Neural cell (in vitro differentiated cells): ENCODE measurements around the gene APIP. TPM values are rescaled to one million over a fixed set of nuclear protein-coding genes. Genes with fewer than 3 reads are reported as not detected.

Source experiments
- H2AFZ ChIP-seq: fragments of 200-600, 300-800 bp; sonication (generic), shearing (Covaris generic); 2 replicates; pipeline ENCODE4 v1.6.0; 2014; ENCODE audit warnings: low read depth, mild to moderate bottlenecking, antibody characterized with exemption, low read length, moderate library complexity
- H3F3A ChIP-seq: fragments of 200-600 bp; shearing (Covaris generic); 2 replicates; pipeline ENCODE4 v1.6.1; 2016; ENCODE audit warnings: mild to moderate bottlenecking, moderate library complexity, mixed read lengths, antibody characterized with exemption, low read length; ENCODE audit not compliant: insufficient read depth, poor library complexity, severe bottlenecking
- H3K27ac ChIP-seq: fragments of 200-600, 300-800 bp; sonication (generic), shearing (Covaris generic); 2 replicates; pipeline ENCODE4 v1.5.1; 2014; ENCODE audit warnings: mild to moderate bottlenecking, low read length, moderate library complexity
- H3K27me3 ChIP-seq: fragments of 300-800, 200-600 bp; sonication (generic), shearing (Covaris generic); 2 replicates; pipeline ENCODE4 v1.6.0; 2014; ENCODE audit warnings: mild to moderate bottlenecking, low read depth, low read length, moderate library complexity; ENCODE audit not compliant: insufficient read depth
- H3K36me3 ChIP-seq: fragments of 300-800, 200-600 bp; sonication (generic), shearing (Covaris generic); 2 replicates; pipeline ENCODE4 v1.5.1; 2014; ENCODE audit warnings: mild to moderate bottlenecking, antibody characterized with exemption, low read length, moderate library complexity; ENCODE audit not compliant: insufficient read depth
- H3K4me2 ChIP-seq: fragments of 300-800, 200-600 bp; sonication (generic), shearing (Covaris generic); 2 replicates; pipeline ENCODE4 v1.6.0; 2014; ENCODE audit warnings: mild to moderate bottlenecking, low read length
- H3K4me3 ChIP-seq: fragments of 300-800, 200-600 bp; sonication (generic), shearing (Covaris generic); 2 replicates; pipeline ENCODE4 v1.5.1; 2014; ENCODE audit warnings: mild to moderate bottlenecking, low read length, moderate library complexity
- H3K79me2 ChIP-seq: fragments of 200-600 bp; shearing (Covaris generic); replicated peaks from 2 replicates; pipeline ENCODE4 v1.6.0; 2014; ENCODE audit warnings: mild to moderate bottlenecking, low read length, moderate library complexity; ENCODE audit not compliant: insufficient read depth
- H3K9ac ChIP-seq: fragments of 300-800, 200-600 bp; sonication (generic), shearing (Covaris generic); 2 replicates; pipeline ENCODE4 v1.6.1; 2016; ENCODE audit warnings: mild to moderate bottlenecking, low read length, mixed read lengths
- H3K9me2 ChIP-seq: fragments of 200-600 bp; shearing (Covaris generic); 2 replicates; pipeline ENCODE4 v1.6.1; 2016; ENCODE audit warnings: mild to moderate bottlenecking, low read length, mixed read lengths; ENCODE audit not compliant: insufficient read depth
- H3K9me3 ChIP-seq: fragments of 200-600, 300-800 bp; sonication (generic), shearing (Covaris generic); 2 replicates; pipeline ENCODE4 v1.6.1; 2016; ENCODE audit warnings: mild to moderate bottlenecking, mixed run types, low read length, moderate library complexity, mixed read lengths
- H4K20me1 ChIP-seq: fragments of 200-600 bp; shearing (Covaris generic); 2 replicates; pipeline ENCODE4 v1.6.1; 2016; ENCODE audit warnings: mild to moderate bottlenecking, mixed run types; ENCODE audit not compliant: insufficient read depth
- EP300 ChIP-seq: fragments of 450-650 bp; conservative IDR thresholded peaks from 2 replicates; pipeline ENCODE4 v1.6.1; 2014; ENCODE audit warnings: antibody characterized with exemption, mild to moderate bottlenecking, moderate library complexity; ENCODE audit not compliant: poor library complexity, severe bottlenecking
- EZH2 ChIP-seq: fragments of 200-600, 300-800 bp; shearing (Covaris generic), sonication (generic); IDR thresholded peaks from 2 replicates; pipeline ENCODE4 v1.6.1; 2014; ENCODE audit warnings: antibody characterized with exemption, low read length, borderline replicate concordance, mild to moderate bottlenecking; ENCODE audit not compliant: insufficient read depth, poor library complexity, severe bottlenecking
- MXI1 ChIP-seq: fragments of 450-650 bp; conservative IDR thresholded peaks from 2 replicates; pipeline ENCODE4 v1.6.1; 2014; ENCODE audit warnings: antibody characterized with exemption, mild to moderate bottlenecking; ENCODE audit not compliant: poor library complexity, severe bottlenecking
- POLR2AphosphoS5 ChIP-seq: IDR thresholded peaks from 2 replicates; pipeline ENCODE4 v1.6.1; 2012
- RAD21 ChIP-seq: fragments of 450-650 bp; conservative IDR thresholded peaks from 2 replicates; pipeline ENCODE4 v1.6.1; 2014; ENCODE audit warnings: antibody characterized with exemption, mild to moderate bottlenecking, moderate library complexity
- SMC3 ChIP-seq: fragments of 450-650 bp; conservative IDR thresholded peaks from 2 replicates; pipeline ENCODE4 v1.6.1; 2014; ENCODE audit warnings: antibody characterized with exemption, mild to moderate bottlenecking, moderate library complexity; ENCODE audit not compliant: poor library complexity
- TAF1 ChIP-seq: IDR thresholded peaks from 2 replicates; pipeline ENCODE4 v1.6.1; 2012; ENCODE audit warnings: low read depth
- polyA plus RNA-seq: library from polyadenylated mRNA; depleted of rRNA; stranded (reverse); fragments of >200 nt; gene quantifications from 2 replicates; pipeline ENCODE4 v1.2.3, GENCODE V29; 2014
- TF ChIP-seq, protein P1 (sequence below): fragments of 450-650 bp; IDR thresholded peaks from 2 replicates; pipeline ENCODE4 v1.5.1; 2014; ENCODE audit warnings: antibody characterized with exemption, mild to moderate bottlenecking, moderate library complexity; ENCODE audit not compliant: poor library complexity, severe bottlenecking
- TF ChIP-seq, protein P2 (sequence below): IDR thresholded peaks from 2 replicates; pipeline ENCODE4 v1.6.1; 2012; ENCODE audit warnings: borderline replicate concordance

The APIP gene
- polyA plus RNA-seq, 1 donor from 2014 or later: 45.9 TPM

- no peak for TF ChIP-seq MXI1
- no peak for TF ChIP-seq POLR2AphosphoS5
- TF ChIP-seq, protein P1, sequence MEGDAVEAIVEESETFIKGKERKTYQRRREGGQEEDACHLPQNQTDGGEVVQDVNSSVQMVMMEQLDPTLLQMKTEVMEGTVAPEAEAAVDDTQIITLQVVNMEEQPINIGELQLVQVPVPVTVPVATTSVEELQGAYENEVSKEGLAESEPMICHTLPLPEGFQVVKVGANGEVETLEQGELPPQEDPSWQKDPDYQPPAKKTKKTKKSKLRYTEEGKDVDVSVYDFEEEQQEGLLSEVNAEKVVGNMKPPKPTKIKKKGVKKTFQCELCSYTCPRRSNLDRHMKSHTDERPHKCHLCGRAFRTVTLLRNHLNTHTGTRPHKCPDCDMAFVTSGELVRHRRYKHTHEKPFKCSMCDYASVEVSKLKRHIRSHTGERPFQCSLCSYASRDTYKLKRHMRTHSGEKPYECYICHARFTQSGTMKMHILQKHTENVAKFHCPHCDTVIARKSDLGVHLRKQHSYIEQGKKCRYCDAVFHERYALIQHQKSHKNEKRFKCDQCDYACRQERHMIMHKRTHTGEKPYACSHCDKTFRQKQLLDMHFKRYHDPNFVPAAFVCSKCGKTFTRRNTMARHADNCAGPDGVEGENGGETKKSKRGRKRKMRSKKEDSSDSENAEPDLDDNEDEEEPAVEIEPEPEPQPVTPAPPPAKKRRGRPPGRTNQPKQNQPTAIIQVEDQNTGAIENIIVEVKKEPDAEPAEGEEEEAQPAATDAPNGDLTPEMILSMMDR: no peak
- TF ChIP-seq SMC3: no peak
- no peak for TF ChIP-seq TAF1
- TF ChIP-seq EP300: no peak
- no peak for TF ChIP-seq EZH2
- no peak for TF ChIP-seq RAD21
- TF ChIP-seq, protein P2, sequence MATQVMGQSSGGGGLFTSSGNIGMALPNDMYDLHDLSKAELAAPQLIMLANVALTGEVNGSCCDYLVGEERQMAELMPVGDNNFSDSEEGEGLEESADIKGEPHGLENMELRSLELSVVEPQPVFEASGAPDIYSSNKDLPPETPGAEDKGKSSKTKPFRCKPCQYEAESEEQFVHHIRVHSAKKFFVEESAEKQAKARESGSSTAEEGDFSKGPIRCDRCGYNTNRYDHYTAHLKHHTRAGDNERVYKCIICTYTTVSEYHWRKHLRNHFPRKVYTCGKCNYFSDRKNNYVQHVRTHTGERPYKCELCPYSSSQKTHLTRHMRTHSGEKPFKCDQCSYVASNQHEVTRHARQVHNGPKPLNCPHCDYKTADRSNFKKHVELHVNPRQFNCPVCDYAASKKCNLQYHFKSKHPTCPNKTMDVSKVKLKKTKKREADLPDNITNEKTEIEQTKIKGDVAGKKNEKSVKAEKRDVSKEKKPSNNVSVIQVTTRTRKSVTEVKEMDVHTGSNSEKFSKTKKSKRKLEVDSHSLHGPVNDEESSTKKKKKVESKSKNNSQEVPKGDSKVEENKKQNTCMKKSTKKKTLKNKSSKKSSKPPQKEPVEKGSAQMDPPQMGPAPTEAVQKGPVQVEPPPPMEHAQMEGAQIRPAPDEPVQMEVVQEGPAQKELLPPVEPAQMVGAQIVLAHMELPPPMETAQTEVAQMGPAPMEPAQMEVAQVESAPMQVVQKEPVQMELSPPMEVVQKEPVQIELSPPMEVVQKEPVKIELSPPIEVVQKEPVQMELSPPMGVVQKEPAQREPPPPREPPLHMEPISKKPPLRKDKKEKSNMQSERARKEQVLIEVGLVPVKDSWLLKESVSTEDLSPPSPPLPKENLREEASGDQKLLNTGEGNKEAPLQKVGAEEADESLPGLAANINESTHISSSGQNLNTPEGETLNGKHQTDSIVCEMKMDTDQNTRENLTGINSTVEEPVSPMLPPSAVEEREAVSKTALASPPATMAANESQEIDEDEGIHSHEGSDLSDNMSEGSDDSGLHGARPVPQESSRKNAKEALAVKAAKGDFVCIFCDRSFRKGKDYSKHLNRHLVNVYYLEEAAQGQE: no peak
- Histone ChIP-seq H2AFZ (no peak overlapping the region), H3K9ac (no peak overlapping the region), H3K4me2 (no peak overlapping the region), H3F3A (no peaks in the 10 kb centered on the region), H4K20me1 (no peaks in the 10 kb centered on the region), H3K36me3 (no peaks in the 10 kb centered on the region), H3K79me2 (peaks cover 3% of the 10 kb centered on the region), H3K27me3 (no peaks in the 10 kb centered on the region), H3K9me2 (no peaks in the 10 kb centered on the region), H3K9me3 (no peaks in the 10 kb centered on the region), H3K4me3 (no peak overlapping the region), H3K27ac (no peak overlapping the region)
Observed at GRCh38 chr11:34941688-34942087, 25.5 kb upstream of the APIP start.

DNA sequence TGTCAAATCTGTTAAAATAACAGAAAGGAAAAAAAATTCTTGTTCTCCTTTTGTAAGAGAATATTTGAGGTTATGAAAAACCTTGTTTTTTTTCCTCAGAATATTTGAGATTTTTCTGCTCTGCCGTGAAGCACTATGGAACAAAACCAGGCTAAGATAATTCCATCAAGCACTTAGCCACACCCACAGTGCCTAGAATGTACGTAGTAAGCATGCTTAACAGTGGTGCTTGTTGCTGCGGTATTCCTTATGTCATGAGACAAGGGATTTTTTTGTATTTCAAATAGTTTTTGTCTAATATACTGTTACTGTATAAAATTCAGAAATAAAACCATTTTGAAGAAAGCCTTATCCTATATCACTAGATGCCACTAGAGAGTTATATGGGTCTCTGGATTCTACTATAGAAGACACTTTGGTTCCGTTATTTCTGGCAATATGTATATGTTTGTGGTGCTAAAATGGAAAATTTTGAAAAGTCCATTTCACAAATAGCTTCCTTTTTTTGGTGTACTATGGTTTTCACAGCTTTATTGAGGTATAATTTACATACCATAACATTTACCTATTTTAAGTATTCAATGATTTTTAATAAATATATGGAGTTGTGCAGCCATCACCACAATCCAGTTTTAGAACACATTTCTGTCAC lies 24.0 kb upstream of the APIP start:
- Histone ChIP-seq H3K27me3 (no peaks in the 10 kb centered on the region), H2AFZ (no peak overlapping the region), H3K79me2 (peaks cover 3% of the 10 kb centered on the region), H3K9me2 (no peaks in the 10 kb centered on the region), H3K4me2 (no peak overlapping the region), H3K36me3 (no peaks in the 10 kb centered on the region), H3F3A (no peaks in the 10 kb centered on the region), H4K20me1 (no peaks in the 10 kb centered on the region), H3K4me3 (no peak overlapping the region), H3K9ac (no peak overlapping the region), H3K27ac (no peak overlapping the region), H3K9me3 (no peaks in the 10 kb centered on the region)
- TF ChIP-seq TAF1 (no peak), SMC3 (no peak), MXI1 (no peak), RAD21 (no peak), EZH2 (no peak), EP300 (no peak), POLR2AphosphoS5 (no peak)
- TF ChIP-seq, protein P2: no peak
- TF ChIP-seq, protein P1: no peak
